Motor neuron (in vitro differentiated cells): ENCODE results near the gene MSLN. TPM values are rescaled to one million over a fixed set of nuclear protein-coding genes. Genes with fewer than 3 reads are reported as not detected.
"Not testable (repeated sequence)": the region's sequence is repeated elsewhere in the genome, so short reads cannot be mapped to it uniquely, and the experiment has no call there.

Source experiments
- ATAC-seq, 8 experiments: fragments of 200-7000 bp; cut with Tn5 transposase; replicated peaks in 6 of 8; 2 replicates each; pipeline ENCODE4 v1.8.0; 2021; ENCODE audit warnings: mild to moderate bottlenecking in 8 of 8, moderate library complexity in 8 of 8
- H3K27ac ChIP-seq, 2 donors: fragments of 250-450 bp; sonication (Bioruptor Pico); 2 replicates each; pipeline ENCODE4 v1.9.0; 2021; ENCODE audit warnings: antibody characterized with exemption in 2 of 2, mild to moderate bottlenecking in 2 of 2, moderate library complexity in 1 of 2
- H3K4me1 ChIP-seq, 2 donors: fragments of 250-450 bp; sonication (Bioruptor Pico); replicated peaks in 1 of 2; 2 replicates each; pipeline ENCODE4 v1.6.1; 2021; ENCODE audit warnings: antibody characterized with exemption in 2 of 2, mild to moderate bottlenecking in 2 of 2, moderate library complexity in 1 of 2
- H3K4me3 ChIP-seq, 5 donors: fragments of 250-450 bp; sonication (Bioruptor Pico); 2 replicates each; pipeline ENCODE4 v1.9.0; 2021; ENCODE audit warnings: antibody characterized with exemption in 5 of 5, mild to moderate bottlenecking in 5 of 5, moderate library complexity in 4 of 5
- WGBS, 10 experiments: fragments of 450-650 bp; shearing (Covaris generic); methylation state at CpG; one replicate each; pipeline ENCODE4 v1.0.0; 2022; 5-methylcytosine and 5-hydroxymethylcytosine counted together
- in situ Hi-C, 9 experiments: fragments of 400-800 bp; cut with MboI; loops; one replicate each; pipeline ENCODE4 v1.15.0; 2021; ENCODE audit warnings: low sequenced_read_pairs in 9 of 9, low pct_unique_long_range_greater_than_20kb in 2 of 9; ENCODE audit not compliant: unreplicated experiment in 9 of 9
- total RNA-seq, 8 experiments: library from RNA; unstranded; fragments of 300-600 nt; gene quantifications; 2 replicates each; pipeline versions ENCODE4 v1.2.3 to v1.2.4, GENCODE V29; 2022

Gene MSLN
- total RNA-seq, 8 experiments from 2014 or later: 0.23 to 0.63 (median 0.43) TPM; not detected in 5

GRCh38 chr16:769184-769784 is 8.8 kb downstream of the MSLN start:
- in situ Hi-C loops: no loop called here
- Histone ChIP-seq H3K4me1 (peaks cover 11 to 16% of the 10 kb centered on the region in 2 donors), H3K27ac (peak overlapping the region in 1 of 2 donors; percentile 56), H3K4me3 (no peak overlapping the region)
- ATAC-seq: peak in 5 of 8 experiments; percentile 41 to 80 (median 68)
- WGBS, 10 experiments: 40 to 80% methylated on average over 1 of the region's 20 CpGs; no CpG with 5 or more reads in 8 of the 10 experiments

GRCh38 chr16:769934-770333 is 9.4 kb downstream of the MSLN start:
- in situ Hi-C loops: no loop called here
- Histone ChIP-seq H3K4me3 (no peak overlapping the region), H3K4me1 (peaks cover 9 to 16% of the 10 kb centered on the region in 2 donors), H3K27ac (no peak overlapping the region)
- peak in 1 of 8 experiments; percentile 9 for ATAC-seq
- WGBS, 10 experiments: no CpG with 5 or more reads among the region's 19 CpGs

GRCh38 chr16:770411-770810 is 9.9 kb downstream of the MSLN start:
- no CpG with 5 or more reads among the region's 13 CpGs for WGBS, 10 experiments
- in situ Hi-C loops: no loop called here

GRCh38 chr16:772959-773358 is 12.4 kb downstream of the MSLN start:
- Histone ChIP-seq H3K4me1 (peaks cover 6 to 16% of the 10 kb centered on the region in 2 donors), H3K27ac (no peak overlapping the region), H3K4me3 (no peak overlapping the region)
- in situ Hi-C loops: no loop called here
- no peak for ATAC-seq
- no CpG with 5 or more reads among the region's 18 CpGs for WGBS, 10 experiments

More at GRCh38 chr16:770411-770810, 9.9 kb downstream of the MSLN start:
- no peak overlapping the region for H3K27ac ChIP-seq
- ATAC-seq: no peak
- H3K4me1 ChIP-seq: peaks cover 6 to 16% of the 10 kb centered on the region in 2 donors
- H3K4me3 ChIP-seq: no peak overlapping the region

- Histone ChIP-seq H3K4me3 (no peak overlapping the region), H3K4me1 (peaks cover 0 to 5% of the 10 kb centered on the region in 2 donors), H3K27ac (no peak overlapping the region)
- in situ Hi-C loops: no loop called here
- ATAC-seq: peak in 2 of 8 experiments; percentile 4 to 10
- 90 to 94% (median 92%) methylated on average over 3 to 6 of the region's 46 CpGs; no CpG with 5 or more reads in 7 of the 10 experiments for WGBS, 10 experiments
These were observed 13.8 kb downstream of the MSLN start for GRCh38 chr16:774086-775001.

- Histone ChIP-seq H3K27ac (no peak overlapping the region), H3K4me3 (no peak overlapping the region), H3K4me1 (no peaks in the 10 kb centered on the region)
- WGBS, 10 experiments: no CpG with 5 or more reads among the region's 36 CpGs
- in situ Hi-C loops: no loop called here
- peak in 2 of 8 experiments; percentile 5 for ATAC-seq
These were observed 14.8 kb downstream of the MSLN start for GRCh38 chr16:775236-775796.

GRCh38 chr16:776298-776697 is 15.8 kb downstream of the MSLN start:
- H3K27ac ChIP-seq, H3K4me3 ChIP-seq, ATAC-seq, in situ Hi-C loops, H3K4me1 ChIP-seq: not testable (repeated sequence)
- 60 to 100% (median 100%) methylated on average over 1 to 6 of the region's 10 CpGs; no CpG with 5 or more reads in 5 of the 10 experiments for WGBS, 10 experiments

- in situ Hi-C loops: no loop called here
- Histone ChIP-seq H3K27ac (no peak overlapping the region), H3K4me1 (no peaks in the 10 kb centered on the region), H3K4me3 (no peak overlapping the region)
- 52 to 94% (median 81%) methylated on average over 2 to 9 of the region's 9 CpGs; no CpG with 5 or more reads in 3 of the 10 experiments for WGBS, 10 experiments
- ATAC-seq: no peak
These were observed 16.3 kb downstream of the MSLN start for GRCh38 chr16:776824-777223.

- Histone ChIP-seq H3K4me1 (no peaks in the 10 kb centered on the region), H3K4me3 (no peak overlapping the region), H3K27ac (no peak overlapping the region)
- ATAC-seq: peak in 1 of 8 experiments; percentile 42
- WGBS, 10 experiments: 0 to 100% (median 55%) methylated on average over 1 to 9 of the region's 16 CpGs; no CpG with 5 or more reads in 2 of the 10 experiments
- in situ Hi-C loops: no loop called here
These were observed 17.3 kb downstream of the MSLN start for GRCh38 chr16:777826-778225.

GRCh38 chr16:778447-778846 is 17.9 kb downstream of the MSLN start:
- 55 to 80% methylated on average over 4 of the region's 11 CpGs; no CpG with 5 or more reads in 8 of the 10 experiments for WGBS, 10 experiments
- no peaks in the 10 kb centered on the region for H3K4me1 ChIP-seq
- in situ Hi-C loops: no loop called here
- ATAC-seq: no peak
- no peak overlapping the region for H3K27ac ChIP-seq
- H3K4me3 ChIP-seq: no peak overlapping the region

- H3K27ac ChIP-seq: no peak overlapping the region
- WGBS, 10 experiments: 73 to 94% (median 85%) methylated on average over 2 to 6 of the region's 6 CpGs
- no peaks in the 10 kb centered on the region for H3K4me1 ChIP-seq
- H3K4me3 ChIP-seq: no peak overlapping the region
- in situ Hi-C loops: no loop called here
- no peak for ATAC-seq
These were observed 18.5 kb downstream of the MSLN start for GRCh38 chr16:778909-779527.

- peak in 4 of 8 experiments; percentile 18 to 33 (median 26) for ATAC-seq
These were observed 19.0 kb downstream of the MSLN start for GRCh38 chr16:779561-779960.

GRCh38 chr16:780296-780695 is 19.8 kb downstream of the MSLN start:
- WGBS, 10 experiments: 20 to 100% (median 74%) methylated on average over 1 to 6 of the region's 16 CpGs; no CpG with 5 or more reads in 3 of the 10 experiments
- ATAC-seq: no peak
- Histone ChIP-seq H3K27ac (no peak overlapping the region), H3K4me3 (no peak overlapping the region), H3K4me1 (peaks cover under 1 to 3% of the 10 kb centered on the region in 2 donors)
- in situ Hi-C loops: no loop called here

More at GRCh38 chr16:779561-779960, 19.0 kb downstream of the MSLN start:
- Histone ChIP-seq H3K4me3 (no peak overlapping the region), H3K4me1 (no peaks in the 10 kb centered on the region), H3K27ac (no peak overlapping the region)
- WGBS, 10 experiments: 33 to 100% (median 82%) methylated on average over 2 to 4 of the region's 13 CpGs; no CpG with 5 or more reads in 7 of the 10 experiments
- in situ Hi-C loops: no loop called here
